KOPT-K1 (cell line): ENCODE results near the gene RASGEF1C.

Source experiments
- H3K27ac ChIP-seq: fragments of 200-600 bp; sonication (generic); 2 replicates; pipeline ENCODE4 v1.5.1; 2016; ENCODE audit warnings: antibody characterized with exemption, mild to moderate bottlenecking, low read depth, low read length; ENCODE audit not compliant: poor library complexity, severe bottlenecking
- H3K36me3 ChIP-seq: fragments of 200-600 bp; sonication (generic); 2 replicates; pipeline ENCODE4 v1.5.1; 2017; ENCODE audit warnings: antibody characterized with exemption, mild to moderate bottlenecking, low read length, moderate library complexity; ENCODE audit not compliant: insufficient read depth
- H3K9me3 ChIP-seq: fragments of 200-600 bp; sonication (generic); 2 replicates; pipeline ENCODE4 v1.5.1; 2017; ENCODE audit warnings: antibody characterized with exemption, low read length, mild to moderate bottlenecking; ENCODE audit not compliant: insufficient read depth, poor library complexity, severe bottlenecking

RASGEF1C gene

DNA sequence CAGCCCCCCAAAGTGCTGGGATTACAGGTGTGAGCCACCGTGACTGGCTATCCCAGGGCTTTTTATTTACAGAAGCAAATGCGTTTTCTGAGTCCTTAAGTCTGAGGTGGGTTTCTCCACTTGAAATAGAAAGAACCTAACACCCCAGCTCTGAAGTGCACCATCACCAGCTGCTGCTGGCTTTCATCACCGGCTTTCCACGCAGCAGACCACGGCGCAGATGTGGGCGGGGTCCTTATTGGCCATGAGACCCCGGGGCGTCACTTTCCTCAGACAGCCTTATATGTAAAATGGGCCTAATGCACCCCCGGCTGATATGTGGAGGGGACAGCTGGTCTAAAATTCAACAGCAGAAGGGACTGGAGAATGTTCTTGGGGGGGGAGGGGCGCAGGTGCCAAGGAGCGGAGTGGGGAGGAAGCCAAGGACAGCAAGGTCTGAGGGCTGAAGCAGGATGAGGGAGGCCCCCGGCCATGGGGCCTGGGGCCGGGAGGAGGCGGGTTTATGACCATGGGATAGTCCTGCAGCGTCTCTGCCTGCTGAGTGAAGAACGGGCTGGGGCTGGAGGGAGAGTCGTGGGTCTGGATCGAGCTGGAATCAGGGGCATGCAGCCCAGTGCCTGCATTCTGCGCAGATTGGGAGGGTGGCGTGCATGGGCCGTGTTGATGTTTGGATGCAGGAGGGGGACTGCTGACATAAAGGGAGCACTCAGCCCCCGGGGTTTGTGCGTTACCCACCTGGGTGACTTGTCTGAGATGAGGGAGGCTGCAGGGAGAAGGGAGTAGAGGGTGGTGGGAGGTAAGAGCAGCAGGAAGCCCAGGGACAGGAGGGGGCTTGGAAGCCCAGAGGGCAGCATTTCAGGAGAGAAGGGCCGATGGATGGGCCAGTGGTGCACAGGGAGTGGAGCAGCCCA lies 30.2 kb downstream of the RASGEF1C start:
- no peaks in the 10 kb centered on the region for H3K9me3 ChIP-seq
- no peak overlapping the region for H3K27ac ChIP-seq
- no peaks in the 10 kb centered on the region for H3K36me3 ChIP-seq

DNA sequence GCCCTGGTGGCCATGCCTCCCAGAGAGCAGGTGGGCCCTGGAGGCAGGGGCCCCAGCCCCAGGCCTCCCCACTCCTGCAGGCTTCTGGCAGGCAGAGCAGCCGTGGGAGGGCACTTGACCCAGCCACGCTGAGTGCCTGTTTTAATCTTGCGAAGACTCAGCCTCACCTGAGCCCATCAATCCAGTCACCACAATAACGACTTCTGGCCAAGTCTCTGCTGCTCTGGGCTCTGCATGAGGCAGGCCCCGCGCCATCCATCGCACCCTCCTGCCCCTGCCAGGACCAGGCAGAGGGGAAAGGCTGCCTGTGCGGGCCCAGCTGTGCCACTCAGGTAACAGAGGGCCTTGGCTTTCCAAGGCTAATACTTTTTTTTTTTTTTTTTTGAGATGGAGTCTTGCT lies 32.8 kb downstream of the RASGEF1C start:
- no peaks in the 10 kb centered on the region for H3K9me3 ChIP-seq
- no peak overlapping the region for H3K27ac ChIP-seq
- H3K36me3 ChIP-seq = no peaks in the 10 kb centered on the region

DNA sequence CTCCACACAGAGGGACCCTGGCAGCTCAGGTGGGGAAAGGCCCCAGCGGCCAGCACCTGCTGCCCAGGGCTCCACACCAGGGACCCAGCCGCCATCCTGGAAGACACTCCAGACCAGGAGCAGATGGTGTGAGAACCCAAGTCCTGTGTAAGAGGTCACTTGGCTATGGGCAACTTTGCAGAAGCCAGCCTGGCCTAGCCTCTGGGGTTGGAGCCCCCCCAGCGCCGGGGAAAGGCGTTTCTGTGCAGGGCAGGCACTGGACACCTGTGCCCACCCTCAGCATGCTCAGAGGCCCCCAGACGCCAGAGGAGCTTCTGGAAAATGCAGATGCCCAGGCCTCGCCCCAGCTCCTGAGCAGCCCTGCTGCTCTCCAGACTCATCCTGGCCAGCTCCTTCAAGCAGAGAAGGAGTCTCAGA lies 34.0 kb downstream of the RASGEF1C start:
- no peaks in the 10 kb centered on the region for H3K36me3 ChIP-seq
- no peak overlapping the region for H3K27ac ChIP-seq
- no peaks in the 10 kb centered on the region for H3K9me3 ChIP-seq

DNA sequence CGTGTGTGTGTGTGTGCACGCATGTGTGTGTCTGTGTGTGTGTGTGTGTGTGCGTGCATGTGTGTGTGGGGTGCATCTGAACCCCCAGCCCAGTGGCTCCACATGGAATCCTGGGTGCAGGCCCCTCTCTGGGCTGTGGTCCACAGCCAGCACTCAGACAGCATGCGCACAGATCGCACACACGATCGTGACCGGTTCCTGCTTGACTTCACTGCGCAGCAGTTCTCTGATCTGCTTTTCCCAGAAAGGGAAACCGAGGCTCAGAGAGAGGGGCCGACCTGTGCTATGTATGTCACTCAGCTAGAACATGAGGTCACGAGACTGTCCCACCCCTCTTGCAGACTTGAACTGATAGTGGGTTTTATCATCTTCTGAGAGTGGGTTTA lies 34.4 kb downstream of the RASGEF1C start:
- H3K36me3 ChIP-seq = no peaks in the 10 kb centered on the region
- H3K27ac ChIP-seq = no peak overlapping the region
- no peaks in the 10 kb centered on the region for H3K9me3 ChIP-seq

DNA sequence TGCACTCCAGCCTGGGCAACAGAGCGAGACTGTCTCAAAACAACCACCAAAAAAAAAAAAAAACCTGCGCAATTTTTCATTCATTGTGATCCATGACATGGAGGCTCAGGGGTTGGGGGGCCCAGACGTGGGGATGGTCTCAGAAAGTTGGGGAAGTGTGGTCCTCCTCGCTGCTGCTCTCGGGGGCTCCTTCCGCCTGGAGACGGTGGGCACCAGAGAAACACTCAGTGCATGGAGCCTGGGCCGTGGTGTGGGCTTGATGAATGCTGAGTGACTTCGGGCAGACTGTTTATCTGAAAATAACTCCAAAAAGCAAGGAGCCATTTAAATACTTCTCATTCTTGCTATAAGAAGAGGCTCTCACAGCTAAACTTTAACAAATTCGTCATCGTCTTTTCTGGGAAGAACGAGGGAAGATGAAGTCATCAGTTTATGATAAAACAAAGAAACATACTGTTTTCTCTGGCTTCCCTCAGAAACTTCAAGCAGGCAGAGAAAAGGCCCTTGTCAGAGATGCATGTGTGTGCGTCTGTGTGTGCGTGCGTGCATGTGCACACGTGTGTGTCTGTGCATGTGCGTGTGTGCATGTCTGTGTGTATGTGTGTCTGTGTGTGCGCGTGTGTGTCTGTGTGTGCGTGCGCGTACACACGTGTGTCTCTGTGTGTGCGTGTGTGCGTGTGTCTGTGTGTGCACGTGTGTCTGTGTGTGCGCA lies 35.0 kb downstream of the RASGEF1C start:
- Histone ChIP-seq H3K36me3 (no peaks in the 10 kb centered on the region), H3K9me3 (no peaks in the 10 kb centered on the region), H3K27ac (no peak overlapping the region)

DNA sequence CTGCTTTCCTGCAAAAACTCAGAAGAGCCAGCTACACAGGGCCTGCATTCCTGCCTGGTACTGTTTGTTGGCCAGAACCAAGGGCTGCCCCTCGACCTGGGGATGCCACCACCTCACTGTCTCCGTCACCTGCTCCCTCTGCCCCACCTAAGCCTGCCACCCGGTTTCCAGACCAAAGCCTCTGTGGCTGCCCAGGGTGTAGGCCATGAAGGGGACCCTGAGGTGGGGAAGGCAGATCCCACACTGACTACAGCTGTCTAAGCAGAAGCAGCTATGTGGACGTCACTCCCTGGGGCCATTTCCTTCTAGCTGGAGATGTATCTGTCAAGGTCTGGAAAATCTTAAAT lies 35.8 kb downstream of the RASGEF1C start:
- Histone ChIP-seq H3K27ac (no peak overlapping the region), H3K9me3 (no peaks in the 10 kb centered on the region), H3K36me3 (no peaks in the 10 kb centered on the region)

DNA sequence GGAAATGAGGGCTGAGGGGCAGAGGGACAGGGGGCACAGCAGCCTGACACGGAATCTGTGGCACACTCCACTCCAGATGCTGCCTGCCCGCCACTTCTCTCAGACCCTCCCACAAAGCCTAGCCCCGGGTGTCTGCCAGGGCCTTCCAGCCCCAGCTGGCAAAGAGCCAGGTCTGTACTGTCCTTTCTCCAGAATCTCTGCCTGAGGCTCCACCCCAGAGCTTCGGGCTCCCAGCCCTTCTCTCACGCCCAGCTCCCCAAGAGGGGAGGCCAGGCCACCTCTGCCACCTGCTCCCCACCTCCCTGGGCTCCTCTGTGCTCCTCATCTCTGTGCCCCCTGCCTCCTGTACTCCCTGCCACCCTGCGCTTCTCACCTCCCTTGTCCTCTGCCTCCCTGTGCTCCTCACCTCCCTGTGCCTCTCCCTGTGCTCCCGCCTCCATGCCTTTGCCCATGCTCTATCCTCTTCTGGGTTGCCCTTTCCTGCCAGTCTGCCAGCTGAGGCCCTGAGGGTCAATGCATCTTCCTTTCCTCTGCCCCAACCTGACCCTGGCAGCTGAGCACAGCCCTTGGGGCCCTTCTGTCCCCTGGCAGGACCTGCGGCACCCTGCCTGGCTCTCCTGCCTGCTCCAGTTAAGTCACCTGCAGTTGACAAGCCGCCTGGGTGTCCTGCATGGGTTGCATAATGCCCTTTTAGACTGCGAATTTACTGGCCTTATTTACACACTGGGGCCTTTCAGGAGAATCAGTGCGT lies 36.4 kb downstream of the RASGEF1C start:
- H3K27ac ChIP-seq = no peak overlapping the region
- no peaks in the 10 kb centered on the region for H3K9me3 ChIP-seq
- H3K36me3 ChIP-seq = no peaks in the 10 kb centered on the region

DNA sequence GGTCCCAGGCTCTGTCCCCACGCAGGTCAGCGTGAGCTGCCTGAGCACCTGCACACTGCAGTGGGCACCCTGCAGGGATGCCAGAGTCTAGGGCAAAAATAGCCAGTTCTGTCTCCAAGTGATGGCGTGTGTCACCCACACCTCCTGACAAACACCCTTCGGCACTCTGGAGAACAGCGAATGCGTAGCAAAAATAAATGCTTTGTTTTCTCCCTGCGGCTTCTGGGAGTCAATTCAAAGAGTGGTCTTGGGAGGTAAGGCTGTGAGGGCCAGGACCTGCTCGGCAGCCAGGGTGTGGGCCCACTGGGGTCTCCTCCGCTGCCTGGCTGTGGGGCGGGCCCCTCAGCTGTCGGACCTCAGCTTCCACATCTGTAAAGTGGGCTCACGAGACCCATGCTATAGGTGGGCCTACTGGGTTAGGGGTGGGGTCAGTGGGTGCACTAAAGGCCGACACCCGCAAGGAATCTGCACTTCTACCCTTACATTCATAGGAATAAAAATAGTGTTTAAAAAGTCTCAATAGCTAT lies 37.4 kb downstream of the RASGEF1C start:
- H3K9me3 ChIP-seq = no peaks in the 10 kb centered on the region
- H3K36me3 ChIP-seq = no peaks in the 10 kb centered on the region
- H3K27ac ChIP-seq = no peak overlapping the region

DNA sequence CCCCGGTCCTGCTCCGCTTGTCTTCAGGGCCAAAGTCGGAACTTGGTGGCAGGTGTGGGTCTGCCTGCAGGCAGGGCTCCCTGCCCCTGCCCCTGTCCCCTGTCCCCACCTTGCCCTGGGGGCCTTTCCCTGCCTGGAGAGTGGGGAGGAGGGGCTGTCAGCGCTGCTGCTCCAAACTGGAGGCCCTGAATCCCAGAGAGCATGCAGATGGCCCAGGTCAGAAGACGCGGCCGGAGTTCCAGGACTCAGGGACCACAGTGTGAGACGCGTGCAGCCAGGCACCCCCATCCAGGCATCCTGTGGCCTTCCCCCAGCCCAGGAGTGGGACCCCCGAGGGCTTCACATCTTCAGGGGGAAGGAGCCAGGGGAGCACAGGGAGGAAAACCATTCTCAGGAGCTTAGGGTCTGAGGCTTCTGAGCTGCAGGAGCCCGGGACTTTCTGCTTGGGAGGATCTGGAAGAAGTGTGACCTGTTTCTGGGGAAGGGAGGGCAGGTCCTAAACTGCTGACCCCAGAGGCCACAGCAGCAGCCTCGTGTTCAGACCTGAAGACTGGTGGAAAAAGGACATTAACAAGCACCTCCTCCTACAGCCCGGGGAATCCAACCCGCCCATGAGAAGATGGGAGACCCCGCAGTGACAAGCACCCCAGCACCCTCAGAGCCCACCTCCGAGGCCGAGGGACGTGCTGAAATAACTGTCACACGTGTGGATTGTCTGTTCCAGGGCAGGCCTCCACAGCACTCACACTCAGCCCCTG lies 38.0 kb downstream of the RASGEF1C start:
- H3K9me3 ChIP-seq = no peaks in the 10 kb centered on the region
- H3K36me3 ChIP-seq = no peaks in the 10 kb centered on the region
- H3K27ac ChIP-seq = no peak overlapping the region

DNA sequence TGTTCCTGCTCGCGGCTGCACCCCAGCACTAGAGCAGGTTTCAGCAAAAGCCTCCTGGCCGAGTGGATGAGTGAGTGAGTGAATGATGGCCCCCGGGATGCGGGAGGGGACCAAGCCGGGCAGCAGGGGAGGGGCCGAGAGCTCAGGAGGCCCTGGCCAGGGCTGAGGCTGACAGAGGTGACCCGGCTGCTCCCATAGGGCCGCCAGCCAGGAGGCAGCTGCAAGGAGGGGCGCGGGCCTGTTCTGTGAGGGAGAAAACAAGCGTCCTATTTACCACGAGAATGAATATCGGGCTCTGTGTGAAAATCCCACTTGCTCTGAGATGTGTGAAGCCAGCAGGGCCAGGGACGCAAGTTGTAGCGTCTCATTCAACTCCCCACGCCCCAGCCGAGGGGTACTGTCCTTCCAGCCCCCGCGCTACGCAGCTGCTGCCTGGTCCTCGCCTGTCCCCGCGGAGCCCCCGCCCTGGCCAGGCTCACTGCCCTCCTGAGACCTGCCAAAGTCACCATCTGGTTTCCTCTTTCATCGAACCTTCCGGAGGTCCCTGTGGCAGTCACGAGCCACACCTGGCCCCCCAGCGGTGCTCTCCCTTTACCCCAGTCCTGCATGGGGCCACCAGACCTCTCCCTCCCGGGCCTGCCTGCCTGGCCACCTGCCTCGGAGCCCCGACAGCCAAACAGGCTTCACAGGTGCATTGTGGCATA lies 38.8 kb downstream of the RASGEF1C start:
- H3K36me3 ChIP-seq = no peaks in the 10 kb centered on the region
- no peak overlapping the region for H3K27ac ChIP-seq
- no peaks in the 10 kb centered on the region for H3K9me3 ChIP-seq

DNA sequence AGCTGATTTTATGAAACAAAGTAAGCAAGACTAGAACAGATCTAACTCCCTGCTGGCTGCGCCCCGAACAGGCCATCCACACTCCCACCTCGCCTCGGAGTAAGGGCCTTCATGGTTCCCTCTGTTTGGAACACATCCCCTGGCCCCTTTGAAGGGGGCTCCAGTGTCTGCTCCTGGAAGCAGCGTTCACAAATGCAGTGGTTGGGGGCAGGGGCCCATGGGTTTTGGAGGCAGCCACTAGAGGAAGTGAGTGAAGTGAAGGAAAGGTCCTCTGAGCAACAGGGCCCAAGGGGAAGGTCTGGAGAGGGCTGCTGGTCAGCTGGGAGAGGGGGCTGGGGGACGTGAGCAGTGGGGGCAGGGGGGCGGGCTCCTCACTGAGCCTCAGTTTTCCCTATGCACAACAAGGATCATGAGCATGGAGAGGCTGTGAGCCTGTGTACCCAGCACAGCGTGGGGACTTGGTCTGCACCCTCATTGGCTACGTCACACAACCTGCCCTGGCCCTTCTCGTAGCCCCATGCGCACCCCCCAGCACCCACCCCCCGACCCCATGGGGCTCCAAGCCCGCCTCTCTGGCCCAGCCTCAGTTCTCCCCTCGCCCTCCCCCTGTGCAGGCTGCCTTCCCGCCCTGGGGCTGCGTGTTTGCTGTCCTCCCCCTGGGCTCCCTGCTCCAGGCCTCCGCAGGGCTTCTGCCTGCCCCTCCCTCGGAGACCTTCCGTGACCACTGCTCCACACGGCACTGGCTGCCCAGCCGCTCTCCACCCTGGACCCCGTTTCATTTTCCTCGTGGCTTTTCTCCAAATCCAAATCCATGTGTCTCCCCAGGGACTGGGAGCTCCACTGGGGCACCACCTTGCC lies 39.5 kb downstream of the RASGEF1C start:
- no peak overlapping the region for H3K27ac ChIP-seq
- no peaks in the 10 kb centered on the region for H3K9me3 ChIP-seq
- H3K36me3 ChIP-seq = no peaks in the 10 kb centered on the region

DNA sequence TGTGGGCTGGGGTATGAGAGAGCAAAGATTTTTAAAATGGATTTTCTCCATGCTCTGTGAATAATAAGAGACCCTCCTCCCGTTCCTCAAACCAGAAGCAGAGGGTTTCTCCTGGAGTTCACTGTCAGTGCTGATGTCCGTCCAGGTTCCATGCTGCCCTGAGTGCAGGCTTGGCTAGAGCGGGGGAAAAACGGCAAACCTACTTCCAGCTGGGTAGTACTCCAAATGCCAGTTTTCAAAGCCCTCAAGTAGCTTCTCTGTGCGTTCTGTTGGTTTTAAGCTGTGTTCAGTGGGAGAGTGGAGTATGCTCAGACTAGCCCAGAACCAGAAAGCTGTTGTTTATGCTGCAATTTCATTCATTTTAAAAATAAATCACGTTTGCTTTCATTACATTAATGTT lies 40.3 kb downstream of the RASGEF1C start:
- Histone ChIP-seq H3K9me3 (no peaks in the 10 kb centered on the region), H3K27ac (no peak overlapping the region), H3K36me3 (no peaks in the 10 kb centered on the region)

DNA sequence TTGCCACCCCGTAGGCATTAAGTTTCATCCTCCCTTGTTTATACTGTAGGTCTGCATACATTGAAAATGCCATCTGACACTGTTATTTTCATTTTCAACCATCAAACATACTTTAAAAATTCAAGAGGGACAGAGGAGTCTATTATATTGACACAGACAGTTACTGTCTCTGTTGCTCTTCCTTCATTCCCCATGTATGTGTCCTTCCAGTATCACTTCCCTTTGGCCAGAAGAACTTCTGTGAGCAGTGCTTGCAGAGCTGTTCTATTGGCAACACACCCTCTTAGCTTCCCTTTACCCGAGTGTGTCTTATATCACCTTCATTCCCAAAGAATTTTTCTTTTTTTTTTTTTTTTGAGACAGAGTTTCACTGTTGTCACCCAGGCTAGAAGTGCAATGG lies 42.8 kb downstream of the RASGEF1C start:
- no peaks in the 10 kb centered on the region for H3K36me3 ChIP-seq
- no peak overlapping the region for H3K27ac ChIP-seq
- H3K9me3 ChIP-seq = no peaks in the 10 kb centered on the region
